ENCODE results near the gene RPS6KA5.
"Not testable (repeated sequence)": the region's sequence is repeated elsewhere in the genome, so short reads cannot be mapped to it uniquely, and the experiment has no call there.

RPS6KA5 gene

GRCh38 chr14:91065266-91065665 is 4.8 kb upstream of the RPS6KA5 start:
- DNase-seq = no peak

DNA sequence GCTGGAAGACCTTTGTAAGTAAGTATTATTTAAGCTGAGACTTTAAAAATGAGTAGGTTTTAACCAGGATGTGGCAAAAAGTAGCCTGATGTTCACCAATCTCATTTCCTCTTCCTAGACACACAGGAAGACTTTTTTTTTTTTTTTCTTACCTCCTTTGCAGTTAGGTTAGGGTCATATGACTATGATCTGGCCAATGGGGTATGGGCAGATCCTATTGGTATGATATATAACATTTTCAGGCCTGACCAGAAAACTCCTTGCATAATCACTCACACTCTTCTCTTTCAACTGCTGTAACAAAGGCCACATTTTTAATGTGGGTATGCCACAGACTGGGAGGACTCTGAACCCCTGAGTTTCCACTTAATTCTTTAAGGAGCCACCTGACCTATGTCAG is 2.7 kb upstream of the RPS6KA5 start:
- peak; percentile 25 for DNase-seq

GRCh38 chr14:91062600-91062999 is 2.2 kb upstream of the RPS6KA5 start:
- DNase-seq = no peak

GRCh38 chr14:91061056-91061887 is 831 bp upstream of the RPS6KA5 start:
- DNase-seq = no peak

DNA sequence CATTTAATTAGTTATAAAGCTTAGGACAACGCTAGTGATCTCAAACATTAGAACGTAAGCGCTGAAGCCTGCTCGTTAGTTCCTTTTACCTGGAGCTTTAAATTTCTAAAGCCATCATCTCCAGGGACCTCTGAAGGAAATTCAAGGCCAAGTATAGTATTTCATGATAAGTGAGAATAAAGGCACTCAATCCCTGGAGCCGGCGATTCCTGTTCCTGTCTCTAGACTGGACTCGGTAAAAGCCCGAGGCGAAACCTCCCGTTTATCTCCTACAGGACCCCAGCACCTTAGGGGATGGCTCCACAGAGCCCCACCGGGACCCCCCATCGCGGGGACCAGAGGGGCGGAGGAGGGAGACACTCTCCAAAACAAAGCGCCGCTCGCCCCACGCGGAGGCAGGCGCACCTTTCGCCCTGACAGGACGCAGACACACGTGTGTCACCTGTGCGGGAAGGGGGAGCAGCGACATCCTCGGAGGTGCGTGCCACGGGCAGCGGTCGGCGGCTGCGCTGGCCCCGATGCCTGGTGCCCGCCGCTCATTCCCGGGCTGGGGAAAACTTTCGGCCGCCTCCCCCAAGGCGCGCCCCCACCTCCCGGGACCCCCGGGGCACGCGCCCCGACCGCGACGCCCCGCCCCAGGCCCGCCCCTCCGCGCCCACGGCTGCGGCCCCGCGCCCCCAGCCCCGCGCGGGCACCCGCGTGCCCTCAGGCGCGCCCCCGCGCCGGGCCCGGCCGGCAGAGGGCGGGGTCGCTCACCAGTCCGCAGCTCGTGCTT is 678 bp downstream of the RPS6KA5 start:
- peak; percentile 60 for DNase-seq

DNA sequence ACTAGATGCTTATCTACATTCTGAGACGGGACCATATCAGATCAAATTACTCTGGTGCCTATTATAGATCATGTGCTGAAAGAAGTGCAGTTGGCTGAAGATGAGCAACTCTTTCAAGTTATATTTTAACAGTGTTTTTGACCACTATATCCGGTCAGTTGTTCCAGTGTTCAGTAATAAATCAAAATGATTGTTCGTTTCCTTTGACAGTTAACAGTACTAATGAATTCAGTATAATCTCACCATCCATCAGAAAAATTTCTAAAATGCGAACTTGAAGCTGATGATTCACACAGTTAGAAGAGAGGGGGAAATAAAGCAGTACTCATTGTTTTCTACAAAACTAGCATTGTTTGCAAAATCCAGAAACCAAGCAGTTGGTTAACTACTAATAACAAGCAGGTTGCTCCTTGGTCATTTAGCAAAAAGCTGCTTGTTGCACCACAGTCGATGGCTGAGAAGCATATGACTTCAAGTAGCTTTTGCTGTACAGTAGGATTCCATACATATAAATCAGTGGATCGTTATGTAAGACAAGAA is 2.3 kb downstream of the RPS6KA5 start:
- DNase-seq = no peak

GRCh38 chr14:91056361-91056760 is 4.1 kb downstream of the RPS6KA5 start:
- DNase-seq = no peak

- no peak for DNase-seq
These were observed 5.4 kb downstream of the RPS6KA5 start for GRCh38 chr14:91055016-91055415.

- DNase-seq = no peak
These were observed 11.8 kb downstream of the RPS6KA5 start for GRCh38 chr14:91048676-91049075.

- no peak for DNase-seq
These were observed 12.2 kb downstream of the RPS6KA5 start for GRCh38 chr14:91048265-91048664.

GRCh38 chr14:91047174-91047753 is 13.2 kb downstream of the RPS6KA5 start:
- DNase-seq = no peak

- DNase-seq = no peak
These were observed 13.9 kb downstream of the RPS6KA5 start for GRCh38 chr14:91046488-91047072.

- no peak for DNase-seq
These were observed 19.0 kb downstream of the RPS6KA5 start for GRCh38 chr14:91041450-91041849.

- no peak for DNase-seq
These were observed 19.9 kb downstream of the RPS6KA5 start for GRCh38 chr14:91040545-91040944.

GRCh38 chr14:91038439-91038838 is 22.0 kb downstream of the RPS6KA5 start:
- DNase-seq = no peak

- no peak for DNase-seq
These were observed 23.5 kb downstream of the RPS6KA5 start for GRCh38 chr14:91036741-91037469.

DNA sequence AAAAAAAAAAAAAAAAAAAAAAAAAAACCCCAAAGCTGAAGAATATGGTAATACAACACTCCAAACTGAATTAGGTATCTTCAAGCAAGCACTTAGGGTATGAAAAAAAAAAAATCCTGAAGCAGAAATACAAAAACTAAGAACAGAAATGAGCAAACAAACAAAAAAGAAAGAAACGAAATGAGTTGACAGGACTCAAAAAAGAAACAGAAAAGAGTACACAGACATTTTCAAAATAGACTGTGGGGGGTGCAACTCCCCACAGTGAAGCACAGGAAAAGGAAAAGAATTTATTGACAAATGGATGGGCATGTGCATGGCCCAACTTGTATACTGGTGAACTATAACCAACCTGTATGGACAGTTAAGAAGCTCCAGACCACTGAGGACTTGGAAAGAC is 24.6 kb downstream of the RPS6KA5 start:
- DNase-seq = no peak

DNA sequence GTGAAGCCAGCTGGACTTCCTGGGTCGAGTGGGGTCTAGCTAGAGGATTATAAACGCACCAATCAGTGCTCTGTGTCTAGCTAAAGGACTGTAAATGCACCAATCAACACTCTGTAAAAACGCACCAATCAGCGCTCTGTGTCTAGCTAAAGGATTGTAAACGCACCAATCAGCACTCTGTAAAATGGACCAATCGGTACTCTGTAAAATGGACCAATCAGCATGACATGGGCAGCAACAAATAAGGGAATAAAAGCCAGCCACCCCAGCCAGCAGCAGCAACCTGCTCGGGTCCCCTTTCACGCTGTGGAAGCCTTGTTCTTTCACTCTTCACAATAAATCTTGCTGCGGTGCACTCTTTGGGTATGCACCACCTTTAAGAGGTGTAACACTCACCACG is 26.1 kb downstream of the RPS6KA5 start:
- not testable (repeated sequence) for DNase-seq

- no peak for DNase-seq
These were observed 28.2 kb downstream of the RPS6KA5 start for GRCh38 chr14:91032248-91032647.

- DNase-seq = no peak
These were observed 28.8 kb downstream of the RPS6KA5 start for GRCh38 chr14:91031666-91032065.

DNA sequence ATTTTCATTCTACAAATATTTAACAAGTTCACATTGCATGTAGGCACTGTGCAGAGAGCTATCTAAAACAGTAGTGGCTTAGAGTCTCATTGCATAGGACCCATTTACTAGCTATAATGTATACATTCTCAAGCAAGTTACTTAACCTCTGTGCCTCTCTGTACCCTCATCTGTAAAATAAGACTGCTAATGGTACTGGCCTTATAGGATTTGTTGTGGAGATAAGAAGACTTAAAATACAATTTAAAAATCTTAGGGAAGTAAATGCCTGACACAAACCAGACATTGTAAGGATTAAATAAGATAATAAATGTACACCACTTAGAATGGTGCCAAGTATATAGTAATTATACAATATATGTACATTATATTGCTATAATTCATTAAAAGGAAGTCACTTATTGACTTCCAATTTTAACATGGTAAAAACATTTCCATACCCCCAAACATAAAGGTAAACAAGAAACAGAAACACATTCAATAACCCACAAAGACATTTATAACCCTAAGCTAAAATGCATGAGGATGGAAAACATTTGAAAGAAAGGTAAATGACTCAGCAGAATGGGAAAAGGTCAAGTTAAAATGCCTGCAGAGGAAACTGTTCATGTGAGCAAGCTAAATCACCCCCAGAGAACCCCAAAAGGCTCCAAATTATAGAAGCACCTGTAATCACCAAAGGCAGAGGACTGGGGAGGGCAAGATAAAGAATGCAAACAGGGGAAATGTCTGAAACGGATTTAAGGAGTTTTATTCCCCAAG is 30.8 kb downstream of the RPS6KA5 start:
- no peak for DNase-seq

GRCh38 chr14:91027561-91027960 is 32.9 kb downstream of the RPS6KA5 start:
- DNase-seq = no peak
